Neutrophil (primary cell): ENCODE data around the gene DLG5.

Experiments used
- H3K27ac ChIP-seq: fragments of 200-600 bp; sonication (generic); 2 replicates; pipeline ENCODE4 v1.5.1; 2016; ENCODE audit warnings: mild to moderate bottlenecking, moderate library complexity
- H3K27me3 ChIP-seq: fragments of 200-600 bp; sonication (generic); 2 replicates; pipeline ENCODE4 v1.6.0; 2016; ENCODE audit warnings: mild to moderate bottlenecking
- H3K36me3 ChIP-seq: fragments of 200-600 bp; sonication (generic); 2 replicates; pipeline ENCODE4 v1.5.1; 2017
- H3K4me1 ChIP-seq, 2 experiments: fragments of 200-600 bp in 1 of 2; sonication (generic) in 1 of 2; 1 replicate in 1 of 2; 2 replicates in 1 of 2; pipeline versions ENCODE4 v1.5.1 to v1.6.1; 2013 to 2016; ENCODE audit warnings: low read depth in 1 of 2, low read length in 1 of 2, mild to moderate bottlenecking in 1 of 2, moderate library complexity in 1 of 2; ENCODE audit not compliant: control insufficient read depth in 1 of 2, insufficient read depth in 1 of 2
- H3K4me3 ChIP-seq, 2 experiments: fragments of 200-600 bp in 1 of 2; sonication (generic) in 1 of 2; 1 replicate in 1 of 2; 2 replicates in 1 of 2; pipeline ENCODE4 v1.5.1; 2013 to 2016; ENCODE audit warnings: low read depth in 1 of 2, low read length in 1 of 2, mild to moderate bottlenecking in 1 of 2, moderate library complexity in 1 of 2
- H3K9me3 ChIP-seq: fragments of 200-600 bp; sonication (generic); 2 replicates; pipeline ENCODE4 v1.5.1; 2016
- CTCF ChIP-seq: fragments of 200-600 bp; sonication (generic); IDR thresholded peaks from 2 replicates; pipeline ENCODE4 v1.5.1; 2016; ENCODE audit warnings: antibody characterized with exemption

Gene DLG5

DNA sequence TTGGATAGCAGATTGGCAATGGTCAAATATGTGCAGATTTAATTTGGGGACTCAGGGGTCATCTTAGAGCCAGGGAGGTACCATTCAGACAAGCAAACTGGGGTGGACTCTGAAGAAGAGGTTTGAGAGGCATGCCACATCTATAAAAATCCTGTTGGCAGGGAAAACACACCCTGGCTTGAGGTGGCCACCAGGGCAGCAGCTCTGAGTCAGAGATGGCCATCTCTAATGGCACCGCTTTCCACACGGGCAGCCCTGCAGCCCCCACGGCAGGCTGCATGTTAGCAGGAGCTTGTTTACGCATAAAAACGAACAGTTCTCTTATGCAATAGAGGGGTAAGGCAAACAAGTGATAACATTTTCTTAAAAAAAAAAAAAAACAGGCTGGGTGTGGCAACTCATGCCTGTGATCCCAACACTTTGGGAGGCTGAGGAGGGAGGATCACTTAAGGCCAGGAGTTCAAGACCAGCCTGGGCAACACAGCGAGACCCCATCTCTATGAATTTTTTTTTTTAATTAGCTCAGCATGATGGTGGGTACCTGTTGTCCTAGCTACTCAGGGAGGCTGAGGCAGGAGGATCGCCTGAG, 14.9 kb downstream of the DLG5 start:
- TF ChIP-seq CTCF = no peak
- Histone ChIP-seq H3K4me3 (no peak overlapping the region), H3K4me1 (no peaks in the 10 kb centered on the region), H3K9me3 (no peaks in the 10 kb centered on the region), H3K27ac (no peak overlapping the region), H3K27me3 (no peaks in the 10 kb centered on the region), H3K36me3 (no peaks in the 10 kb centered on the region)

DNA sequence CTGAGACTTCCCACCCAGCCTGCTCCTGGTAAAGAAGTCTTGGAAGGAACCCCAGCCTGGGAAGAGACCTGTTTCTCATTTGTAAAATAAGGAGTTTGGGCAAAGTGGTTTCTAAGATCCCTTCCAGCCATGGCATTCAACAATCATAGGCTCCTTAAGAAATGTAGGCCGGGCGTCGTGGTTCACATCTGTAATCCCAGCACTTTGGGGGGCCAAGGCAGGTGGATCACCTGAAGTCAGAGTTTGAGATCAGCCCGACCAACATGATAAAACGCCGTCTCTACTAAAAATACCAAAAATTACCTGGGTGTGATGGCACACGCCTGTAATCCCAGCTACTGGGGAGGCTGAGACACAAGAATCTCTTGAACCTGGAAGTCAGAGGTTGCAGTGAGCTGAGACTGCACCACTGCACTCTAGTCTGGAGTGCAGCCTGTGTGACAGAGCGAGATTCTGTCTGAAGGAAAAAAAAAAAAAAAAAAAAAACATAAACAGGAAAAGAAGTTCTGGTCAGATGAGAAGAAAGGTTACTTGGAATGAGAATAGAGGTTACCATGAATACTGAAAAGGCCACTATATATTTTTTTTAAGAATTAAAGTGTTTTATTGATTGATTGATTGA, 15.9 kb downstream of the DLG5 start:
- Histone ChIP-seq H3K4me1 (no peaks in the 10 kb centered on the region), H3K27ac (no peak overlapping the region), H3K36me3 (no peaks in the 10 kb centered on the region), H3K27me3 (no peaks in the 10 kb centered on the region), H3K4me3 (no peak overlapping the region), H3K9me3 (no peaks in the 10 kb centered on the region)
- TF ChIP-seq CTCF = no peak

- H3K4me3 ChIP-seq = no peak overlapping the region
- no peak overlapping the region for H3K27ac ChIP-seq
- H3K4me1 ChIP-seq = no peaks in the 10 kb centered on the region
- TF ChIP-seq CTCF = no peak
- no peaks in the 10 kb centered on the region for H3K36me3 ChIP-seq
- H3K9me3 ChIP-seq = no peaks in the 10 kb centered on the region
- no peaks in the 10 kb centered on the region for H3K27me3 ChIP-seq
These were observed 16.7 kb downstream of the DLG5 start for GRCh38 chr10:77909749-77910375.

DNA sequence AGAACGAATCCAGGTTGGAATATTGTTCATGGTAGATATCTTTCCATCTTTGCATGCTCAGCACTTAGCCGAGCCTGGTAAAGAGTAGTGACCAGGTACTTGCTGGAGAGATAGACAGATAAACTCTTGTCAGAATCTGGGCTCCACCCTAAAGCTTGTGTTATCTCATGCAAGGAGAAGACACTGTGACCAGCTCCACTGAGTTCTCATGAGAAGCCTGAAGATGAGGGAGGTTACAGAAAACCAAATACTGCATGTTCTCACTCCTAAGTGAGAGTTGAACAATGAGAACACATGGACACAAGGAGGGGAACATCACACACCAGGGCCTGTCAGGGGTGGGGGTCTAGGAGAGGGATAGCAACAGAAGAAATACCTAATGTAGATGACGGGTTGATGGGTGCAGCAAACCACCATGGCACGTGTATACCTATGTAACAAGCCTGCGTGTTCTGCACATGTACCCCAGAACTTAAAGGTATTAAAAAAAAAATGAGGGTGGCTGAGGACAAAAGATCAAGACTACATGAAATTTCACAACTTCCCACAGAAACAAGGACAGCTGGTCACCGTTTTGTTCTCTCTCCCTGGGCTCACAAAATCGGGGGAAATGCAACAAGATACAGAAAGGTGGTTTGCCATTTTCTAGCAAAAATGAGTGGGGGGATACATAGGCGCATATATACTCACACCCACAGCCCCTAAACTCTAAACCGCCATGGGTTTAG, 17.4 kb downstream of the DLG5 start:
- Histone ChIP-seq H3K4me1 (no peaks in the 10 kb centered on the region), H3K4me3 (no peak overlapping the region), H3K27me3 (no peaks in the 10 kb centered on the region), H3K9me3 (no peaks in the 10 kb centered on the region), H3K27ac (no peak overlapping the region), H3K36me3 (no peaks in the 10 kb centered on the region)
- TF ChIP-seq CTCF = no peak

GRCh38 chr10:77907900-77908717, 18.4 kb downstream of the DLG5 start:
- no peak overlapping the region for H3K4me3 ChIP-seq
- H3K27me3 ChIP-seq = no peaks in the 10 kb centered on the region
- no peaks in the 10 kb centered on the region for H3K4me1 ChIP-seq
- no peaks in the 10 kb centered on the region for H3K9me3 ChIP-seq
- H3K36me3 ChIP-seq = no peaks in the 10 kb centered on the region
- no peak overlapping the region for H3K27ac ChIP-seq
- no peak for TF ChIP-seq CTCF
